Calu3 (cell line): ENCODE data around the gene AP2A1. TPM values are rescaled to one million over a fixed set of nuclear protein-coding genes. Genes with fewer than 3 reads are reported as not detected.

Experiments used
- BruUV-seq: library from RNA; stranded (reverse); fragments of 400-500 nt; replicated peaks from 2 replicates; lab custom pipeline; 2021; lab: Mats Ljungman, UMichigan
- CTCF ChIA-PET: fragments of 300-600 bp; sonication (Branson Sonifier 250); formaldehyde crosslinking; loops from one replicate; lab custom pipeline; 2022; ENCODE audit warnings: antibody characterized with exemption; lab: Charles Lee
- DNase-seq: peaks from one replicate; pipeline ENCODE4 v3.0.0; 2022
- H3K27ac Mint-ChIP-seq: one replicate; pipeline ENCODE4 v1.8.0; 2022; ENCODE audit warnings: mixed read lengths; ENCODE audit not compliant: unreplicated experiment
- H3K27me3 Mint-ChIP-seq: one replicate; pipeline ENCODE4 v1.8.0; 2022; ENCODE audit warnings: mixed read lengths; ENCODE audit not compliant: unreplicated experiment
- H3K36me3 Mint-ChIP-seq: one replicate; pipeline ENCODE4 v1.8.0; 2022; ENCODE audit warnings: mild to moderate bottlenecking, moderate library complexity, mixed read lengths; ENCODE audit not compliant: insufficient read depth, unreplicated experiment
- H3K4me1 Mint-ChIP-seq: one replicate; pipeline ENCODE4 v1.8.0; 2022; ENCODE audit warnings: mild to moderate bottlenecking, low read depth, mixed read lengths; ENCODE audit not compliant: unreplicated experiment
- H3K4me3 Mint-ChIP-seq: one replicate; pipeline ENCODE4 v1.8.0; 2022; ENCODE audit warnings: mild to moderate bottlenecking, low read depth, moderate library complexity, mixed read lengths; ENCODE audit not compliant: unreplicated experiment
- H3K9me3 Mint-ChIP-seq: one replicate; pipeline ENCODE4 v1.8.0; 2022; ENCODE audit warnings: low read depth, mixed read lengths; ENCODE audit not compliant: unreplicated experiment
- CTCF ChIP-seq: fragments of 200-600 bp; IDR thresholded peaks from one replicate; pipeline ENCODE4 v1.8.0; 2022; ENCODE audit warnings: antibody characterized with exemption; ENCODE audit not compliant: unreplicated experiment
- intact Hi-C: fragments of 100-400 bp; cut with micrococcal nuclease; formaldehyde crosslinking; loops from one replicate; pipeline ENCODE4 v1.10.0; 2022; ENCODE audit not compliant: unreplicated experiment
- total RNA-seq: library from RNA; stranded (reverse); gene quantifications from 2 replicates; pipeline ENCODE4 v1.2.3, GENCODE V29; 2022

AP2A1 gene
- total RNA-seq, 1 experiment from 2014 or later: 89.0 TPM

DNA sequence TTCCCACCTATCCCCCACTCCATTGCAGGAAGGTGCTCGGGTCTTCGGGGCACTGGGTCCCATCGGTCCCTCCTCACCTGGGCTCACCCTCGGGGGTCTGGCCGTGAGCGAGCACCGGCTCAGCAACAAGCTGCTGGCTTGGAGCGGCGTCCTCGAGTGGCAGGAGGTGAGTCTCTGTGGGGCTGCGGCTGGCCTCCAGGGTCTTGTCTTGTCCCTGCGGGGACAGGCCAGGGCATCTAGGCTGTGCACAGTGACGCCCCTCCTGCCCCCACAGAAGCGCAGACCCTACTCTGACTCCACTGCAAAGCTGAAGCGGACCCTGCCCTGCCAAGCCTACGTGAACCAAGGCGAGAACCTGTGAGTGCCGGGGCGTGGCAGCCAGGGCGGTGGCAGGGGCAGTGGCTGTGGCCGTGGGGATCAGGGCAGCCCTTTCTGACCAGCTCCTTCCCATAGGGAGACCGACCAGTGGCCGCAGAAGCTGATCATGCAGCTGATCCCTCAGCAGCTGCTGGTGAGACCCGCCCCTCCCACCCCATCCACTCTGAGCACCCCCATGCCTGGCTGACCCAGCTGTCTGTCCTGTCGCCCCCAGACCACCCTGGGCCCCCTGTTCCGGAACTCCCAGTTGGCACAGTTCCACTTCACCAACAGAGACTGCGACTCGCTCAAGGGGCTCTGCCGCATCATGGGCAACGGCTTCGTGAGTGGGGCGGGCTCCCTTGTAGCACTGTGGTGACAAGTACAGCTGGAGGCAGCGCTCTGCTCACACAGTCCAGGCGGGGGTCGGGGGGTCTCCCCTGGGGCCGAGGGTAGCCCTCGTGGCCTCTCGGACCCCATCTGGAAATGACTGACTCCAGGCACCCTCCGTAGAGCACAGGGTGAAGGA is 87.8 kb downstream of the AP2A1 start:
- H3K4me3 Mint-ChIP-seq: peak overlapping the region; percentile 34
- H3K27ac Mint-ChIP-seq: peak overlapping the region; percentile 82
- TF ChIP-seq CTCF: no peak
- peaks cover 97% of the 10 kb centered on the region for H3K36me3 Mint-ChIP-seq
- no peak for DNase-seq
- H3K4me1 Mint-ChIP-seq: peaks cover 18% of the 10 kb centered on the region
- intact Hi-C loops: no loop called here
- CTCF ChIA-PET: no interaction called here
- no peaks in the 10 kb centered on the region for H3K9me3 Mint-ChIP-seq
- no TSS peak for BruUV-seq
- no peaks in the 10 kb centered on the region for H3K27me3 Mint-ChIP-seq

DNA sequence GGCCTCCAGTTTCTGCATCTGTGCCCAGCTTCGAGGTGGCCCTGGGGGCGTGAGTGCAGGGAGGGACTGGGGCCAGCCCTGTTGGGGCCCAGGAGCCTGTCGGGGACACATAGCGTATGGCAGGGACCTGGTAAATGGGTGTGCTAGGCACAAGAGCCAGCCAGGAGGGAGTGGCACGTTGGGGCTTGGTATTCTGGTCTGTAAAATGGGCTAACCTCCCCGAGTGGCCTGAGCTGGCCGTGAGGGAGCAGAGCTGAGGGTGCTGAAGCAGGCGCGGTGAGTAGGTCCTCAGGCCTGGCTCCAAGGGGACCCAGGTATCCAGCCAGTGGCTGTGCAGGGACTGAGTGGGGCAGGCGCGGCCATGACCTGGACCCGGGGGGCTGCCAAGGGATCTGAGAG is 88.5 kb downstream of the AP2A1 start:
- Mint-ChIP-seq H3K27ac (peak overlapping the region; percentile 82), H3K4me3 (peak overlapping the region; percentile 34), H3K36me3 (peaks cover 97% of the 10 kb centered on the region), H3K27me3 (no peaks in the 10 kb centered on the region), H3K4me1 (peaks cover 12% of the 10 kb centered on the region), H3K9me3 (no peaks in the 10 kb centered on the region)
- intact Hi-C loops: no loop called here
- TF ChIP-seq CTCF: no peak
- DNase-seq: no peak
- BruUV-seq: no TSS peak
- CTCF ChIA-PET: no interaction called here

- intact Hi-C loops: no loop called here
- Mint-ChIP-seq H3K4me1 (peaks cover 11% of the 10 kb centered on the region), H3K27ac (peak overlapping the region; percentile 82), H3K9me3 (no peaks in the 10 kb centered on the region), H3K36me3 (peaks cover 97% of the 10 kb centered on the region), H3K27me3 (no peaks in the 10 kb centered on the region), H3K4me3 (peak overlapping the region; percentile 34)
- CTCF ChIA-PET: no interaction called here
- BruUV-seq: no TSS peak
- DNase-seq: peak; percentile 37
- no peak for TF ChIP-seq CTCF
Observed at GRCh38 chr19:49855676-49856573, 89.1 kb downstream of the AP2A1 start.

GRCh38 chr19:49856574-49857021 is 89.8 kb downstream of the AP2A1 start:
- Mint-ChIP-seq H3K4me1 (peaks cover 11% of the 10 kb centered on the region), H3K9me3 (no peaks in the 10 kb centered on the region), H3K36me3 (peaks cover 97% of the 10 kb centered on the region), H3K27ac (peak overlapping the region; percentile 82), H3K4me3 (no peak overlapping the region), H3K27me3 (no peaks in the 10 kb centered on the region)
- CTCF ChIA-PET: no interaction called here
- intact Hi-C loops: no loop called here
- DNase-seq: no peak
- BruUV-seq: no TSS peak
- no peak for TF ChIP-seq CTCF
